NCI-H1105 treated with DMSO at 0.1 percent for 48 hours (cell line): Measurements from ENCODE around the gene MDFIC.

Source experiments
- DNase-seq: peaks from one replicate; lab custom pipeline; 2025; lab: John Stamatoyannopoulos, UW

MDFIC gene

GRCh38 chr7:115040057-115040456 lies 118.2 kb downstream of the MDFIC start:
- no peak for DNase-seq

- DNase-seq: no peak
Measured at GRCh38 chr7:115040495-115040894, 118.6 kb downstream of the MDFIC start.

- no peak for DNase-seq
Measured at GRCh38 chr7:115042596-115042995, 120.7 kb downstream of the MDFIC start.

GRCh38 chr7:115043605-115044004 lies 121.7 kb downstream of the MDFIC start:
- DNase-seq: no peak

GRCh38 chr7:115044224-115044623 lies 122.3 kb downstream of the MDFIC start:
- no peak for DNase-seq

GRCh38 chr7:115047958-115048720 lies 126.2 kb downstream of the MDFIC start:
- no peak for DNase-seq

GRCh38 chr7:115052706-115053105 lies 130.8 kb downstream of the MDFIC start:
- no peak for DNase-seq

GRCh38 chr7:115054478-115055065 lies 132.7 kb downstream of the MDFIC start:
- no peak for DNase-seq

GRCh38 chr7:115056019-115056418 lies 134.1 kb downstream of the MDFIC start:
- DNase-seq: no peak

GRCh38 chr7:115058726-115059125 lies 136.8 kb downstream of the MDFIC start:
- no peak for DNase-seq

- DNase-seq: no peak
Measured at GRCh38 chr7:115059321-115059720, 137.4 kb downstream of the MDFIC start.

GRCh38 chr7:115060095-115060870 lies 138.4 kb downstream of the MDFIC start:
- DNase-seq: no peak

GRCh38 chr7:115066050-115066449 lies 144.2 kb downstream of the MDFIC start:
- DNase-seq: no peak

- DNase-seq: no peak
Measured at GRCh38 chr7:115066634-115067033, 144.7 kb downstream of the MDFIC start.

- DNase-seq: no peak
Measured at GRCh38 chr7:115068220-115068619, 146.3 kb downstream of the MDFIC start.
